Stimulated activated CD4-positive, alpha-beta T cell treated with anti-CD3 and anti-CD28 coated beads, TNF-alpha, amount 100 ng/mL, for 24 hours (primary cell): ENCODE results near the gene PTCRA.
"Not testable (repeated sequence)": the region's sequence is repeated elsewhere in the genome, so short reads cannot be mapped to it uniquely, and the experiment has no call there.

ENCODE experiments used
- DNase-seq, 3 experiments: peaks; one replicate each; pipeline ENCODE4 v3.0.0-alpha.2; 2020; ENCODE audit warnings: low read depth in 3 of 3

Gene PTCRA

GRCh38 chr6:42902429-42903263 lies 13.2 kb upstream of the PTCRA start:
- not testable (repeated sequence) for DNase-seq

- no peak for DNase-seq
Observed at GRCh38 chr6:42904467-42904866, 11.4 kb upstream of the PTCRA start.

- no peak for DNase-seq
Observed at GRCh38 chr6:42907336-42907735, 8.5 kb upstream of the PTCRA start.

GRCh38 chr6:42909835-42910234 lies 6.0 kb upstream of the PTCRA start:
- DNase-seq, result no peak

GRCh38 chr6:42911171-42912021 lies 4.5 kb upstream of the PTCRA start:
- no peak for DNase-seq

GRCh38 chr6:42914546-42914945 lies 1.3 kb upstream of the PTCRA start:
- no peak for DNase-seq

- DNase-seq, result no peak
Observed at GRCh38 chr6:42916288-42916687, 435 bp downstream of the PTCRA start.

GRCh38 chr6:42921801-42922200 lies 5.9 kb downstream of the PTCRA start:
- no peak for DNase-seq

- no peak for DNase-seq
Observed at GRCh38 chr6:42923666-42924065, 7.8 kb downstream of the PTCRA start.

- DNase-seq, result no peak
Observed at GRCh38 chr6:42925248-42925857, 9.5 kb downstream of the PTCRA start.

GRCh38 chr6:42928986-42929820 lies 13.3 kb downstream of the PTCRA start, which contains the start of gene CNPY3:
Gene CNPY3, plus strand, starts transcription at chr6:42929480. Its CDS starts 91 bp downstream, at chr6:42929571.
- peak; percentile 84 to 95 (median 90) for DNase-seq

GRCh38 chr6:42929821-42930360 lies 14.0 kb downstream of the PTCRA start:
- DNase-seq, result peak; percentile 36 to 63 (median 42)

GRCh38 chr6:42932412-42932811 lies 16.6 kb downstream of the PTCRA start:
- DNase-seq, result no peak

GRCh38 chr6:42933205-42933604 lies 17.4 kb downstream of the PTCRA start:
- DNase-seq, result no peak

GRCh38 chr6:42935322-42935721 lies 19.5 kb downstream of the PTCRA start:
- DNase-seq, result no peak

- DNase-seq, result no peak
Observed at GRCh38 chr6:42936398-42936797, 20.5 kb downstream of the PTCRA start.

GRCh38 chr6:42937548-42938427 lies 21.9 kb downstream of the PTCRA start:
- no peak for DNase-seq

- no peak for DNase-seq
Observed at GRCh38 chr6:42938428-42938796, 22.6 kb downstream of the PTCRA start.

- DNase-seq, result no peak
Observed at GRCh38 chr6:42938987-42939809, 23.3 kb downstream of the PTCRA start.
